Measurements from ENCODE around the gene MTPN.

The MTPN gene

GRCh38 chr7:135977007-135977741 is at the start of gene MTPN:
Gene MTPN, minus strand, starts transcription at chr7:135977359. Its CDS starts 259 bp downstream, at chr7:135977100.
- DNase-seq (ENCODE audit: low spot score), result peak; percentile 98

DNA sequence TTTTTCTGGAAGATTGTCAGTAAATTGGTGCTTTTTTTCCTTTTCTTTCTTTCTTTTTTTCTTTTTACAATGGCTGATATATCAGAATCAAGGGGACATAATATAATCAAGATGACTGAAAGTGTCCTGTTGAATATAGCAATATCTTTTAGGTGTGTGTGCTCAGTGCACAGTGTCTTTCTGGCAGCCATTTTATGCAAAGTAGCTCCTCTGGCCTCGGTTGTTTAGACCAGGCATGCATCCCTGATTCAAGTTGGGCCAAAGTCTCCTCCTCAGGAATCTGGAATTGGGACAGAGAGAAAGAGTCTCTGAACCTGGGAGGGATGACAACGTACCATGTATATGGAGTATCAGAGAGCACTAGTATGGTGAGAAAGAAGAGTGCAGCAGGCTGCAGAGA is 49.0 kb upstream of the MTPN start:
- DNase-seq (ENCODE audit: low spot score), result no peak

GRCh38 chr7:136023134-136023869 is 46.1 kb upstream of the MTPN start:
- no peak for DNase-seq (ENCODE audit: low spot score)

DNA sequence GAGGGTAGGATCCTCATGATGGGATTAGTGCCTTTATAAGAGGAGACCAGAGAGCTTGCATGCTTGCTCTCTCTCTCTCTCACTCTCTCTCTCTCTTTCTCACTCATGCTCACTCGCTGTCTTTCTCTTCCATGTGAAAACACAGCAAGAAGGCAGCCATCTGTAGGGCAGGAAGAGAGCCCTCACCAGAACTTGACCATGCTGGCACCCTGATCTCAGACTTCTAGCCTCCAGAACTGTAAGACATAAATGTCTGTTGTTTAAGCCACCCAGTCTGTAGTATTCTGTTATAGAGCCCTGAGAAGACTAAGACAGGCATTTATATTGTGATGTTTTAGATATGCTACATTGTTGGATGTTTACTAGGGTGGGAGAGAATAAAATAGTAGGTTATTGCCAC is 43.4 kb upstream of the MTPN start:
- no peak for DNase-seq (ENCODE audit: low spot score)

DNA sequence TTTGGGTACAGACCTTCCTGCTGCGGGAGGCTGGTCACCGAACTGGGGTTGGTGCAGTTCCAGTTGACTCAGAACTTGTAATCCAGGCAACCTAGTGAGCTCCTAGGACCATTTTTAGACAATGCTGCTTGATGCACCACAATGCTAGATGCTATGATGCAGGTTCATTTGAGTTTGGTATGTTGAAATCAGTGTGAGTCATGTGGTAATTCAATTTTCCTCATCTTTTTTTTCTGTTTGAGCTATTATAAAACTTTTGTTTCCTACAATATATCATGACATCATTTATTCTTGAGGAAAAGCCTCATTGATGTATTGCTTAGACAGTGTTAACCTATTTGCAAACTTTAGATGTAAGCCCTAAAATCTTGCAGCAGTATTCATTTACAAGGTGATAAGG is 40.9 kb upstream of the MTPN start:
- peak; percentile 21 for DNase-seq (ENCODE audit: low spot score)

GRCh38 chr7:136016649-136017395 is 39.7 kb upstream of the MTPN start:
- DNase-seq (ENCODE audit: low spot score), result no peak

DNA sequence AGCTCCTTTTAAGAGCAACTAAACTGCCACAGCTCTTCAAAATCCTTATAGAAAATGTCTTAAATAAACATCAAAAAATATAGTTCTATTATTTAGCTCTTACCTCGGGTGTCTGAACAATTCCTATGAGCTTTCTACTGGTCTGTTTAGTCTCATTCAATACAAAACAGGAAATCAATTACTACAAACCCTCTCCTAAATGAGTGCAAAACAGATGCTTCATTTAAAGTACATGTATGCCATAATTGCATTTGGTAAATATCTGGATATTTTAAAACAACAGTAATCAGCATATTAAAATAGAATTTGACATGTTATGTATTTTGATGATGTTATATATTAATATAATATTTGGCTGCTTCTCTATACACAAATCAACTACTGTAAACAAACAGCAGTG is 38.5 kb upstream of the MTPN start:
- no peak for DNase-seq (ENCODE audit: low spot score)

- DNase-seq (ENCODE audit: low spot score), result no peak
These were observed 37.5 kb upstream of the MTPN start for GRCh38 chr7:136014659-136015058.

GRCh38 chr7:136012238-136012637 is 35.1 kb upstream of the MTPN start:
- DNase-seq (ENCODE audit: low spot score), result no peak

DNA sequence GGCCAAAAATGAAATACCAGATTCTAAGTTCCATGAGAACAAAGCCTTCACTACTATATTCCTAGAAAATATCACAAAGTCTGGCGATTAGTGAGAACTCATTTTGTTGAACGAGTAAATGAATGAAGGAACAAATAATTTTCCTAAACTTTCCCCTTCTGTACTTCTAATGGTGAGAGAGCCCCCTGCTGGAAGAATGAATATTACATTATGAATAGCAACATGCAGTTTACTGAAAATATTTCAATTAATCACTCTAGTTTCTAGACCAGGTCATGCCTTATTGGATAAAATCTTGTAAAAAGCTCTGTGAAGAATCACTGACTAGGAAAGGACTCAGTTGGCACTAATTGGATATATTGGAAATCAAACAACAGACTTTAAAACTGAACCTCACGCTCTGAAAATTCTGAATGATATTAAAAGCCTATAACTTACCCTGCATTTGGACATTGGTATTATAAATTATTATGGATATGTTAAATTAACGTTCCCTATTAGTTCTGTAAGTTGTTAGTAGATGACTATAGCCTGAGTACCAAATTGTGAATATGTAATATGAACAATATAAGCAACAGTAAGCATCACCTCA is 32.4 kb upstream of the MTPN start:
- DNase-seq (ENCODE audit: low spot score), result peak; percentile 33

- DNase-seq (ENCODE audit: low spot score), result no peak
These were observed 29.0 kb upstream of the MTPN start for GRCh38 chr7:136006208-136006607.

GRCh38 chr7:136004083-136004482 is 26.9 kb upstream of the MTPN start:
- no peak for DNase-seq (ENCODE audit: low spot score)

DNA sequence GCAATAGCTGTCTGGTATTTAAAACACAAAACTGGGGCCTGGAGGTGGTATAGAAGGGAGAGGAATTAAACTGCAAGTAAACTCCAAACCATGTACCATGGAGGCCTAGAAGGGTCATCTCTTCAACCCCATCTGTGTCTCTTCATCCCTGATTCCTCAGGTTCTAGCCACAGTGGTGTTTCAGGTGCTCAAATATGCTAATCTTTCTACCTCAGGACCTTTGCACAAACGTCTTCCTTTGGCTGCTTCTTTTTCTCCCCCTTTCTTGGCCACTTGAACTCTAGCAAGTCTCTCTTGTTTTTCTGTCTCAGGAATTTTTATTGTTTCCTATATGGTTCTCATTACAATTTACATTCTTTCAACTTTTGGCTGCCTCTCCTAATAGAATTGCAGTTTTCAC is 25.6 kb upstream of the MTPN start:
- no peak for DNase-seq (ENCODE audit: low spot score)

- no peak for DNase-seq (ENCODE audit: low spot score)
These were observed 23.2 kb upstream of the MTPN start for GRCh38 chr7:136000288-136000913.

- no peak for DNase-seq (ENCODE audit: low spot score)
These were observed 20.9 kb upstream of the MTPN start for GRCh38 chr7:135998081-135998480.

DNA sequence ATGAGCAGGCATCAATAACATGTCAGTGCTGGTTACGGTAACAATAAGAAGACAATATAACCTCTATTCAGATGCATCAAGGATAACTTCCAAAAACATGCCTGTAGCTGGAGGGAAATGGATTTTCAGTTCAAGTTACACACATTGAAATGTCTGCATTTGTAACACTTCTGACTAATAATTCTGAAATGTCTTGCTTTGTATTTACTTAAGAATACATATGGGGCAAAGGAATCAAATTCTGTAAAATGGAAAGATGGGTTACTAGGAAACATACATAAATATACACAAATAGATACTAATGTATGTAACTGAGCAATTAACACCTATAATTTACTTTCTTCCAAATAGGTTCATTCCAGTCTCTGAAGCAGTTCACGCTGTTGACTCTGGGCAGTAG is 18.6 kb upstream of the MTPN start:
- DNase-seq (ENCODE audit: low spot score), result no peak

- peak; percentile 17 for DNase-seq (ENCODE audit: low spot score)
These were observed 17.5 kb upstream of the MTPN start for GRCh38 chr7:135994466-135995205.

DNA sequence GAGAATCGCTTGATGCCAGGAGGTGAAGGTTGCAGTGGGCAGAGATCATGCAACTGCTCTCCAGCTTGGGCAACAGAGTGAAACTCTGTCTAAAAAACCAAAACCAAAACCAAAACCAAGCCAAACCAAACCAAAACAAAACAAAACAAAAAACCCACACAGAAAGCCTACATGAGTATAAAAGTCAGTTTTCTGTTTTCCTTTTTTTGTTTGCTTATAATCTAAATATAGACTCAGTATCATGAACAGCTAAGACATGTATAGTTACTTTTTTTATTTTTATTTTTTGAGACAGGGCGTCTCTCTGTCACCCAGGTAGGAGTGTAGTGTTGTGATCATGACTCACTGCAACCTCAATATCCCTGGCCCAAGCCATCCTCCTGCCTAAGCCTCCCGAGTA is 16.8 kb upstream of the MTPN start:
- no peak for DNase-seq (ENCODE audit: low spot score)

DNA sequence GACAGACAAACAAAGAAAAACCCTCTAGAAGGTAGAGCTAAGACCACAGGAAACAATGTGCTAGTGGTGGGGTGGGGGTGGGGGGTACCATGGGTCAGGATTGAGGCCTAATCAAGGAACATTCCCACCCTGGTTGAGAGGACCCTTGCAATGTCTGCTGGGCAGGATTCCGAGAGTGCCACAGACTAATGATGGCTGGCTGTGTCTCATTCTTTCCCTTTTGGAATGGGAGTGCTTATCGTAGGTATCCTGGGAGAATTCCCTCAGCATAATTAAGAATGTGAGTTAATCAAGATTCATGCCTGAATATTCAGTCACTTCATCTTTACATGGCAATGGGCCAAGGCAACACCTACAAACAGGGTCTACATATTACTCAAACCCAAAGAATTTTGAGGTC is 14.7 kb upstream of the MTPN start:
- no peak for DNase-seq (ENCODE audit: low spot score)

DNA sequence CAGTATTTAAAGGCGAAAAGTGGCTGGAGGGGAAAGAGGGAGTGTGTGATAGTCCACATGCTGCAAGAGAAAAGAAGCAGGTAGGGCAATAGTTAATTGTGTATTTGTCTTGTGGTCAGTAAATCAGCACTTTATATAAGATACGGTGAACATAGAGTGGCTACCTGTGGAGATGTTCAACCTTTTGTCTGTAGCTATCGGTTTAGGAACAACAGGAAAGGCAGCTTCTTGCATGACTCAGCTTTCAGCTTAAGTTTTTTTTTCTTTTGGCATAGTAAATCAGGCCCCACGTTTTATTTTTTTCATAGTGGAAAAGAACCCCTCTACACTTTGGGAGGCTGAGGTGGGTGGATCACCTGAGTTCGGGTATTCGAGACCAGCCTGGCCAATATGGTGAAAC is 14.2 kb upstream of the MTPN start:
- no peak for DNase-seq (ENCODE audit: low spot score)

GRCh38 chr7:135990258-135990657 is 13.1 kb upstream of the MTPN start:
- no peak for DNase-seq (ENCODE audit: low spot score)
